ENCODE measurements around the gene ENO4.

ENO4 gene

GRCh38 chr10:116868722-116869121 lies 19.4 kb downstream of the ENO4 start:
- no peak for DNase-seq

- DNase-seq: no peak
Measured at GRCh38 chr10:116870949-116871348, 21.6 kb downstream of the ENO4 start.

GRCh38 chr10:116873134-116873533 lies 23.8 kb downstream of the ENO4 start:
- no peak for DNase-seq

GRCh38 chr10:116875897-116876296 lies 26.6 kb downstream of the ENO4 start:
- DNase-seq: no peak

- DNase-seq: no peak
Measured at GRCh38 chr10:116877391-116877790, 28.1 kb downstream of the ENO4 start.

GRCh38 chr10:116878123-116878522 lies 28.8 kb downstream of the ENO4 start:
- DNase-seq: no peak

- no peak for DNase-seq
Measured at GRCh38 chr10:116879817-116880216, 30.5 kb downstream of the ENO4 start.

- no peak for DNase-seq
Measured at GRCh38 chr10:116880716-116881482, 31.6 kb downstream of the ENO4 start.

GRCh38 chr10:116882639-116883038 lies 33.3 kb downstream of the ENO4 start:
- DNase-seq: no peak

GRCh38 chr10:116886772-116887171 lies 37.5 kb downstream of the ENO4 start:
- DNase-seq: no peak

GRCh38 chr10:116888380-116889055 lies 39.2 kb downstream of the ENO4 start:
- peak; percentile 20 for DNase-seq

GRCh38 chr10:116889066-116889465 lies 39.8 kb downstream of the ENO4 start:
- DNase-seq: no peak

GRCh38 chr10:116891208-116891607 lies 41.9 kb downstream of the ENO4 start:
- peak; percentile 19 for DNase-seq

- DNase-seq: no peak
Measured at GRCh38 chr10:116892907-116893685, 43.8 kb downstream of the ENO4 start.

- DNase-seq: no peak
Measured at GRCh38 chr10:116893686-116894037, 44.4 kb downstream of the ENO4 start.

GRCh38 chr10:116899626-116900025 lies 50.3 kb downstream of the ENO4 start:
- DNase-seq: no peak

GRCh38 chr10:116905845-116906210 lies 56.5 kb downstream of the ENO4 start:
- DNase-seq: no peak

GRCh38 chr10:116907245-116907987 lies 58.1 kb downstream of the ENO4 start:
- DNase-seq: no peak

GRCh38 chr10:116909307-116909706 lies 60.0 kb downstream of the ENO4 start:
- no peak for DNase-seq

GRCh38 chr10:116910910-116911309 lies 61.6 kb downstream of the ENO4 start:
- DNase-seq: no peak

GRCh38 chr10:116912162-116912561 lies 62.9 kb downstream of the ENO4 start:
- no peak for DNase-seq

- no peak for DNase-seq
Measured at GRCh38 chr10:116913695-116914094, 64.4 kb downstream of the ENO4 start.

GRCh38 chr10:116915340-116915739 lies 66.0 kb downstream of the ENO4 start:
- no peak for DNase-seq

All from amniotic stem cell (primary cell).